ENCODE data around the gene SLC6A13.

SLC6A13 gene

DNA sequence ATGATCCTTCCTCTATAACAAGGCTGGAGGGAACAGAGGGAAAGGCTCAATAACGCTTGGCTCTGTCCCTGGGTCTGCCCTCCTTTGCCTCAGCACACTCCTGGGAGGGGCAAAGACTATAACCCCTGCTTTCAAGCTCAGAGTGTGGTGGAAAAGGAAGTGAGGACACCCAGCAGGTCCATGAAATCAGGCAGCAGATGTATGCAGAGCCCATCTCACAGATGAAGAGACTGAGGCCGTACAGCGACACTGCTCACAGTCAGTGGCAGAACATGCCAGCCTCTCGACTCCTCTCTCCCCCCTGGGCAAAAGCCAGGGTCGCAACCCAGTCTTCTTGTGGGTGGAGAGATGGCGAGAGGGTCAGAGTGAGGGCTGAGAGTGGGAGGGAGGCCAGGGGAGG lies 88.5 kb downstream of the SLC6A13 start:
- no peak overlapping the region for H3K4me3 Mint-ChIP-seq
- H3K9me3 Mint-ChIP-seq, result no peaks in the 10 kb centered on the region
- peaks cover 32% of the 10 kb centered on the region for H3K27me3 Mint-ChIP-seq (ENCODE audit: low read depth, poor library complexity)
- peaks cover 88% of the 10 kb centered on the region for H3K4me1 Mint-ChIP-seq
- TF ChIP-seq, protein P1, sequence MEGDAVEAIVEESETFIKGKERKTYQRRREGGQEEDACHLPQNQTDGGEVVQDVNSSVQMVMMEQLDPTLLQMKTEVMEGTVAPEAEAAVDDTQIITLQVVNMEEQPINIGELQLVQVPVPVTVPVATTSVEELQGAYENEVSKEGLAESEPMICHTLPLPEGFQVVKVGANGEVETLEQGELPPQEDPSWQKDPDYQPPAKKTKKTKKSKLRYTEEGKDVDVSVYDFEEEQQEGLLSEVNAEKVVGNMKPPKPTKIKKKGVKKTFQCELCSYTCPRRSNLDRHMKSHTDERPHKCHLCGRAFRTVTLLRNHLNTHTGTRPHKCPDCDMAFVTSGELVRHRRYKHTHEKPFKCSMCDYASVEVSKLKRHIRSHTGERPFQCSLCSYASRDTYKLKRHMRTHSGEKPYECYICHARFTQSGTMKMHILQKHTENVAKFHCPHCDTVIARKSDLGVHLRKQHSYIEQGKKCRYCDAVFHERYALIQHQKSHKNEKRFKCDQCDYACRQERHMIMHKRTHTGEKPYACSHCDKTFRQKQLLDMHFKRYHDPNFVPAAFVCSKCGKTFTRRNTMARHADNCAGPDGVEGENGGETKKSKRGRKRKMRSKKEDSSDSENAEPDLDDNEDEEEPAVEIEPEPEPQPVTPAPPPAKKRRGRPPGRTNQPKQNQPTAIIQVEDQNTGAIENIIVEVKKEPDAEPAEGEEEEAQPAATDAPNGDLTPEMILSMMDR (IDR thresholded peaks at IDR 0.05), result no peak
- DNase-seq, result no peak
- H3K36me3 Mint-ChIP-seq (ENCODE audit: low read depth), result no peaks in the 10 kb centered on the region
- no peak overlapping the region for H3K27ac Mint-ChIP-seq

DNA sequence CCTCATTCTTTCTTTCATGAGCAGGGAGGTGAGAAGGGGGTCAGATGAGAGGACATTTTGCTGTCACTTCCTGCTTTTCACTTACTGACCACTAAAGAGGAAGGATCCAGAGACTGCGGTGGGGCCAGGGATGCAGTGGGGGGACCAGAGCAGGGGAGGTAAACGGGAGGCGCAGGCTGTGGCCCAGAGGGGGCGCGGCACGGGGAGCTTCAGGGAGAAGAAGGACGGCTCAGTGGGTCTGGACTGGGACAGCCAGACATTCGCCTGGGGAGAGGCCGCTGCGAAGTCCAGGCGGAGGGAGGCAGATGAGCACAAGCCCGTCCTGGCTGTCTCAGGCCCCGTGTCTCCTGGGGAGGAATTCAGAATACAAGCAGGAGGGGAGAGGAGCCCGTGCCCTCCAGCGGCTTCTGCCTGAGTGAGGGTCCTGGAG lies 89.9 kb downstream of the SLC6A13 start:
- Mint-ChIP-seq H3K36me3 (ENCODE audit: low read depth) (no peaks in the 10 kb centered on the region), H3K27me3 (ENCODE audit: low read depth, poor library complexity) (peaks cover 20% of the 10 kb centered on the region), H3K4me1 (peaks cover 88% of the 10 kb centered on the region), H3K9me3 (no peaks in the 10 kb centered on the region), H3K27ac (peak overlapping the region; percentile 68), H3K4me3 (peak overlapping the region; percentile 26)
- DNase-seq, result no peak
- TF ChIP-seq, protein P1 (IDR thresholded peaks at IDR 0.05), result no peak

DNA sequence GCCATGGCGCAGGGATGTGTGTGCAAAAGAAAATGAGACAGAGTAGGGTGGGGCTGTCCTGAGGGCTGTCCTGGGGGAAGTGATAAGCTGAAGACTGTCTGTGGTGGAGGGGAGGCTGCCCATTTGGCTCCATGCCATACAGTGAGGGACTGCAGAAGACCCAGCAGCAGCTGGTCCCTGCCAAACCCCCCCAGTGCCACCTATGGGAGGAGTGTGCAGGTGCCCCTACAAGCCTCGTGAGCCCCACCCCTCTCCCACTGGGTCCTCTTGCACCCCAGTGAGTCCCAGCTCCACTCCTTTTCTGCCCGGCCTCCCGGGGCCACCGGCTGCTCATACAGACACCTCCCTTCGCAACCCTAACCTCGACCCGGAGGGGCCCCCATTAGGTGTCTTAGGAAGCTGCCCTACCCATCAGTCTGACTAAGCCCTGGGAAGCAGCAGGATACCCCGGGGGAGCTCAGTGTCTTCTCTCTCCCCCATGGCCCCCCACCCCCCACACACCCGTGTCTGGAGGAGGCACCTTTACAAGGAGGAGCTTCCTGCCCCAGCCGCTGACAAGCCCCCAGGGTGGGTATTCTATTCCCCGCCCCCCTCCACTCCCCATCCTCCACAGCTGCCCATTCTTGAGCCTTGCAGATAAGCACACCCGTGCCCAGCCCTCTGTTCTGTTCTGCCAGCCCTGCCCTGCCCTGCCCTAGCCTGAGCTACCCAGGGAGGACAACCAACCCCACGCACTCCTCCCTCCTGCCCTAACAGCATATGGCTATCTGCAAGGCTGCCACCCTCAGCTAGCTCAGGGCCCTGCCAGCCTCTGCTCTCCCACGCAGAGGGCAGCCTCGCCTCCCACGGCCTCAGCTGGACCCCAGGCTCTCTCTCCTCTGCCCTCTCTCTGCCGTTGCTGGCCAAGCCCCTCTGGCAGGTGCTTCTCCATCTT lies 90.6 kb downstream of the SLC6A13 start:
- Mint-ChIP-seq H3K27ac (peak overlapping the region; percentile 68), H3K9me3 (no peaks in the 10 kb centered on the region), H3K36me3 (ENCODE audit: low read depth) (no peaks in the 10 kb centered on the region), H3K4me3 (peak overlapping the region; percentile 26), H3K4me1 (peaks cover 93% of the 10 kb centered on the region), H3K27me3 (ENCODE audit: low read depth, poor library complexity) (peaks cover 20% of the 10 kb centered on the region)
- no peak for DNase-seq
- TF ChIP-seq, protein P1 (IDR thresholded peaks at IDR 0.05), result no peak

DNA sequence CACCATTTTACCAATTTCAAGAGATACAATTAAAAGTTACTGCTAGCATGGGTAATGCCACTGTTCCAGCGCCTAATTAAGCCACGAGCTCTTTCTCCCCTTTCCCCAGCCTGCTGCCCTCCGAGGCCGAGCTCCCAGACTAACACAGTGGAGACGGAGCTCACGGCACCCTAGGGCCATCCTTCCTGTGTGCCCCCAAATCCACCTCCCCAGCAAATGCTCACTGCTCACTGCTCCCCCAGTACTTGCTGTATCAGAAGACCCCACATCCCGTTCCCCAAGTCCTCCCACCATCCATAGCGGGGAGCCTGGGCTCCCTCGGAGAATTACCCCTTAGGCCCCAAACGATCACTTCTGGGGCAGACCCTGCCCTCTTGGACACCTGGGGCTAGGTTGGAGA lies 91.4 kb downstream of the SLC6A13 start:
- Mint-ChIP-seq H3K36me3 (ENCODE audit: low read depth) (no peaks in the 10 kb centered on the region), H3K4me1 (peaks cover 93% of the 10 kb centered on the region), H3K4me3 (no peak overlapping the region), H3K27ac (peak overlapping the region; percentile 96), H3K9me3 (no peaks in the 10 kb centered on the region), H3K27me3 (ENCODE audit: low read depth, poor library complexity) (peaks cover 20% of the 10 kb centered on the region)
- TF ChIP-seq, protein P1 (IDR thresholded peaks at IDR 0.05), result no peak
- no peak for DNase-seq
